Femur (tissue), 1 donor: Measurements from ENCODE around the gene CENPVL2.
"Not testable (repeated sequence)": the region's sequence is repeated elsewhere in the genome, so short reads cannot be mapped to it uniquely, and the experiment has no call there.

ENCODE experiments used
- DNase-seq: peaks from one replicate; pipeline ENCODE4 v3.0.0-alpha.2; 2017

CENPVL2 gene

GRCh38 chrX:51682720-51683062 is at the start of gene CENPVL2:
CENPVL2 (minus strand) TSS chrX:51682831; CDS start chrX:51682831, 0 bp downstream.
- not testable (repeated sequence) for DNase-seq

GRCh38 chrX:51728202-51728601 is 45.6 kb upstream of the CENPVL2 start:
- DNase-seq = no peak

- not testable (repeated sequence) for DNase-seq
These were observed 30.5 kb upstream of the CENPVL2 start for GRCh38 chrX:51712943-51713647.

- not testable (repeated sequence) for DNase-seq
These were observed 27.9 kb upstream of the CENPVL2 start, which contains the start of gene CENPVL1 for GRCh38 chrX:51710277-51711164. CENPVL1 (plus strand) TSS chrX:51710512; CDS start chrX:51710512, 0 bp downstream.

GRCh38 chrX:51697397-51697796 is 14.8 kb upstream of the CENPVL2 start:
- DNase-seq = no peak

GRCh38 chrX:51694254-51694653 is 11.6 kb upstream of the CENPVL2 start:
- DNase-seq = no peak

GRCh38 chrX:51681808-51682719 is 567 bp downstream of the CENPVL2 start:
- DNase-seq = not testable (repeated sequence)

GRCh38 chrX:51679689-51680433 is 2.8 kb downstream of the CENPVL2 start:
- not testable (repeated sequence) for DNase-seq

GRCh38 chrX:51665981-51666380 is 16.6 kb downstream of the CENPVL2 start:
- DNase-seq = no peak

GRCh38 chrX:51643377-51643776 is 39.3 kb downstream of the CENPVL2 start:
- DNase-seq = no peak

GRCh38 chrX:51641421-51642021 is 41.1 kb downstream of the CENPVL2 start:
- peak; percentile 19 for DNase-seq

- not testable (repeated sequence) for DNase-seq
These were observed 46.1 kb downstream of the CENPVL2 start for GRCh38 chrX:51636511-51636910.
